ENCODE data around the gene PALLD.

PALLD gene

DNA sequence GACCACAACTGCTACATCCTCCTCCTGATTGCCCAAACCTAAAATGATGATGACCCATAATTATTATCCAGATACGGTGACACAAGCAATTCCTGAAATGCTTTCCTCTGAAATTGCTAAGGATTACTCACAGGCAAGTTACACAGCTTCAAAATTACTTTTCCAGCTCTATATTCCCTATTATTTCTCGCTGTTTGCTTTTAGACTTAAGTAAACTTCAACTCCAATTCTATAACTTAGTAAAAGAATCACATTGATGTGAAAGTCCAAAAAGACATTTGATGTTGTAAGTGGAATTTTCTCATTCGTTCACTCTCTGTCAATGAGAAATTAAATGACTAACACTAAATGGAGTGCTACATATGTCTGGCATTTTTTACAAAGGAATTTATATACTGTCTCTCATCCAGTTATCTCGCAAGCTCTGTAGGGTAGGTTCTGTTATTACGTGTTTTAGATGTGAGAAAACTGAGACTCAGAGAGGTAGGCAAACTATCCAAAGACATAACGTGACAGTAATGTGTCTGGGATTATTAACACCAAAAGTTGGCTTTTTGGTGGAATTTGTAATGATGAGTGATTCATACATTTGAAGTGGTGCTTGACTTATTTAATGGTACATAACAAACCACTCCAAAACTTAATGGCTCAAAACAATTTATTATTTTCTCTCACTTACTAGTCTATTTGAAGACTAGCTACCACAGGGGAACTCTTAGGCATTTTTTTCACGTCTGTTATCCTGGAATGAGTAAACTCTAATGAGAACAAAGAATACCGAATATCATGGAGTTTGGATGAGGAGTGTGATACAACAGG is 31.5 kb downstream of the PALLD start:
- no peak for DNase-seq

GRCh38 chr4:168529257-168529656 is 32.4 kb downstream of the PALLD start:
- no peak for DNase-seq

DNA sequence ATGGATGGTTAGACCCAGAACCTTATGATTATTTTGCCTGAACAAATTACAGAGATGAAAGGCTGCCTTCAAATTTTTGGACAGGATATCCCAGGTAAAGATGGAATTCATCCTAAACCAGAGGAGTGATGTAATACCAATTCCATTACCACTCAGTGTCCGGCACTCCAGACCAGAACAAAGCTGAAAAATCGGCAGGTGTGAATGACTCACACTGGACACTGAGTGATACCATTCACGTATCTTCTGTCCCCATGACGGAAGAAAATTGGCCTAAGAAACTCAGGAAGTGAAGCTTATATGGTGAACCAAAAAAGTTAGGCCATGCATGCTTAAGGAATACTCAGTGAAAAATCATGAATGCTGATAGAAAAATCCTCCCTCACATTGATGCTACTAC is 34.5 kb downstream of the PALLD start:
- no peak for DNase-seq

DNA sequence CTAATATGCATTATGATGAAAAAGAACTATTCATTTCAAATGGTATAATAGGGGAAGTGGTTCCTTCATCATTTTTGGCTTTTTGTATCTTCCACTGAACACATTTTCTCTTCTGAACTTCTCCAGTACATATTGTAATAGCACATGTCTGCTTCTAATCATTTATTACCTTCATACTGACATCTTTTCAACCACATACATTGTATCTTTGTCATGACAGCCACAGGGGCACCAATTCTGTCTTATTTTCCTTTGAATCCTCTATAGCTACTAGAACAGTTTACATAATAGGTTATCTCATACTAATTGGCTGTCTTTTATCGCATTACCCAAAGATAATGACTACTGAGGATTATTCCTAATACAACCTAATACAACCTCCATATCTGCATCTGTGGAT is 37.7 kb downstream of the PALLD start:
- DNase-seq: no peak

DNA sequence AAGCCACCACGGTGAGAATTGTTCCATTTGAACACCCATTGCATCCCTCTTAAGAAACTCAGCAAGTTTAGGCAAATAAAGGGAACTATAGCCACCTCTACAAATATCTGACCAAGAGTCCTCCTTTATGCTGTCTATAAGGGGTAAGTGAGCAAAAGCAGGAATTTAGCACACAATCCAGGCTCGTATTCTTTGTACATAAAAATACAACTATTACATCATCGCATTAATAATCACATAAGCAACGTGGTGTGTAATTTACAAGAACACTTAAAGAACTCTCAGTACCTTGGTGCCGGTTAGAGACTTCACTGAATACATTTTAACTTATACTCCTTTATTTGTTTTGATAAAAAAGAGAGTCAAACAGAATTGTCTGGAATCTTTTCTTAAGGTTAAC is 38.8 kb downstream of the PALLD start:
- no peak for DNase-seq

DNA sequence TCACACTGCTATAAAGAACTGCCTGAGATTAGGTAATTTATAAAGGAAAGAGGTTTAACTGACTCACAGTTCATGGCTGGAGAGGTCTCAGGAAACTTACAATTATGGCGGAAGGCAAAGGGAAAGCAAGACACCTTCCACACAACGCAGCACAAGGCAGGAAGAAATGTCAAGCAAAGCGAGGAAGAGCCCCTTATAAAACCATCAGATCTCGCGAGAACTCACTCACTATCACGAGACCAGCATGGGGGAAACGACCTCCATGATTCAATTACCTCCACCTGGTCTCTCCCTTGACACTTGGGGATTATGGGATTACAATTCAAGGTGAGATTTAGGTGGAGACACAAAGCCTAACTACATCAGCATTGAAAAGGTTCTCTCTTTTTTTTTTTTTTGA is 39.6 kb downstream of the PALLD start:
- no peak for DNase-seq

GRCh38 chr4:168537086-168537485 is 40.2 kb downstream of the PALLD start:
- no peak for DNase-seq

DNA sequence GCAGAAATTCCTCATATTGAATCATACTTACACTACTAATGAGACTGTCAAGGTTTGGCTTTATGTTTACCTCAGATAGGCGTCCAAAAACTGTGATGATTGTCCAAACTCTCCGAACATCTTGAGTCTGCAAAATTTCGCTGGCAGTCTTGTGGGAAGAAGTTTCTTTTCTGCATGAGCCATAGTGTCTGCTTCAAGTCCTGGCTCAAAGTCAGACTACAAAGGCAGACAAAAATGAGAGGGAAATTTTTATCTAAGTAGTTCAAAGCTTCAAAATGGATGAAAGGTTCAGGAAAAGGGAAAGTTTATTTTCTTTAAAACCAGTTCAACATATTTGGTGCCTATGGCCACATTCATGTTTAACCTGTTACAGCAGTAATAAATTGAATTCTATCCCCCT is 40.7 kb downstream of the PALLD start:
- no peak for DNase-seq

DNA sequence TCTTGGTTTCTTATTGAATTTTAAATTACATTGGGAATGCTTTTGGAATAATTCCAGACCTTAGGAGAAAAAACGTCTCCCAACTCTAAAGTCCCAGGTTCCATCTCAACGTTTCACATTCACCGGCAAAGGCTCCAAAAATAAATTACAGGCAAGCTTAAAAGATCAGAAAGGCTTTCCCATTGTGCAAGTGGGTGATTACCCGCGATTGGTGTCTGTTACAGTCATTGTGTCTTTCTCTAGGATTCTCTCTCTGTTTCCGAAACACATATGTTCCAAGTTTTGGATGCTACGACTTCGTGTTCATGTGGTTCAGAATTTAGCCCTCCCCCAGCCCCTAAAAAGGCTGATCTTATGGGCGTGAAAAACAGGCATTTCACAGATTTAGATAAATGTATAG is 41.8 kb downstream of the PALLD start:
- no peak for DNase-seq

- DNase-seq: no peak
Observed at GRCh38 chr4:168540086-168540485, 43.2 kb downstream of the PALLD start.

DNA sequence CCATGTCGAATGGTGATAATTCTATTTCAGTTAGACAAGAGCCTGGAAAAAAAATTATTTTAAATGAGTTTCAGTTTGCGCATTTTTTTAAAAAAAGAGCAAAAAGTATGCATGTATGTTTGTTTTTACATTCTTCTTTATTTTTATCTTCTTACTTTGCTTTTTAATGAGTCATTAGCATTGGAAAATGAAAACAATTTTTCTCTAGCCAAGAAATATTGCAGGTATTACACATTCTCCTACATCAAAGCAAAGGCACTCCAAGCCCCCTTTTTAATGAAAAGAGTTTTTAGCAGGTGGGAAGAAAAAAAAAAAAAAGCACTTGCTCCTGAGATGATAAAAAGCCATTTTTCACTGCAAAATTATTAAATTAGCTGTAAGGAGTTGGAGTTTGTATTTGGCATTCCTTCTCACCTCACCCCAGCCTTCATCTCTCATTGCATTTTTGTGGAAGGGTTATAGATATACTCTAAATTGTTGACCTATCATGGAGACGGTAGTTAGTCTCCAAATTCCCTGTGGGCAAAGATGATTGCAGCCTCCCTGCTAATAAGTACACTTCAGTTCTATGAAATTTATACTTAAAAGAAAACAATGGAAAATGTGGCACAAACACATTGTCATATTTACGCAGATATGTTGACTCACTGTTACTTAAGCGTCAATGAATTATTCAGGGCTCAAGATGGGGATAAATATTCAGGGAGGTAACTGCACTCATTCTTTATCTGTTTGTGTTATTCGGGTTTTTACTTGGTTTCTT is 43.8 kb downstream of the PALLD start:
- DNase-seq: no peak

- DNase-seq: no peak
Observed at GRCh38 chr4:168541266-168541953, 44.6 kb downstream of the PALLD start.

DNA sequence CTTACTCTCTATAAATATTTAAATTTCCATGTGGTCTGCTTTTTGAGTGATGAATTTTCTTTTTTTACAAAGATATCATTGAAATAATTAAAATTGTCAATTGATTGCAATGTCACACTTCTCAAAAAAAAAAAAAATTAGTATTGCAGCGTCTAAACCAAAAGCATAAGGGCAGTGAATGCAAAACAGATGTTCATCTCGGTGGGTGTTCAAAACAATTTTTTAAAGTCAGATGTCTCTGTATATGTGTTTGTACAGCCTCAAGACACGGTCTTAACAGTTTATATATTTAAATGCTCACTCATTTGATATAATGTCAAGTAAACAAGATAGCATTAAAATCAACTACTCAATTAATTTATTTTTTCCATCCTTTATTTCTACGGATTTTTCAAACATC is 52.3 kb downstream of the PALLD start:
- no peak for DNase-seq

GRCh38 chr4:168550064-168550766 is 53.4 kb downstream of the PALLD start:
- DNase-seq: no peak

DNA sequence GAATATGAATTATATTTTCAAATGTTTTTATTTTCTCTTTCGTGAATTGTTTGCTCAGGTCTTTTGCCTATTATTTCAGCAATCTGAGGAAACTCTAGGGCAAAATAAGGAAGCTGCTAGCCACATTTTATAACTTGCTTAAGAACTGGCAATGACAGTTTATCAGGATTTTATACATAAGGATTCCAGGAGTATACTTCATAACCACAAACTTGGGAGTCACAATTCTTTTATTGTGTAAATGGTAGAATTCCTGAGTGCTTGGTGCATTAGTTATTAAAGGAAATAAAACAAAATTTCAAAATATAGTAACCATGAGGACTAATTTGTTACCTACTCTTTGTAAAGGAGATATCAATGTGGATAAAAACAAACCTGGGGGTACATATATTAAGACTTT is 54.4 kb downstream of the PALLD start:
- no peak for DNase-seq

DNA sequence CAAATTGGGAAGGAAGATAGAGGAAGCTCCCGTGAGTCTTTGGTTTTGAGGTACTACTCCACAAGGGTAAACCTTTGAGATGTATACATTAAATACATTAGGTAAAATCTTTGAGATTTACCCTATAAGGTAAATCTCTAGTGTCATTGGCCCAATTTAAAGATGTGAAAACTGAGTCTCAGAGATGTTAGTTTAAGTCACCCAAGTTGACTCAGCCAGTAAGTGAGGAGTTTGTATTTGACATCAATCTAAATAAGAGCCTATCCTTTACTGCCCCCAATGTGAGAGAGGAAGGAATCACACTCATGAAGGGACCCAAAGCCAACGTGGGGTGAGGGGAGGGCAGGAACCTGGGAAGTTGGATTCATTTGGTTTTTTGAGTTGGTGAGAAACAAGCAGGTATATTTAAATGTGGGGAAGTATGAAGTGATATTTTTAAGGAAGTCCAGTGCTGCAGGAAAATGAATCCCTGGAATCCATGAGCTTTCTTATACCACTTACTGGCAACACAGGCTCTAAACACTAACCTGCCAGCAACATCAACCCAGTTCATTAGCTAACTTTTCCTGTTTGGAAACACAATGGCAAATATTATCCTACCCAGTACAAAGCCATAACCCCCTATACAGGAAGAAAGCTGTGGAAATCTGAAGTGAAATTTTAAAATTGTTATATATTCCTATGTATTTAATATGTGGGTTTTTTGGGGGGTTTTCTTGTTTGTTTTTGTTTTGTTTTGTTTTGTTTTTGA is 55.3 kb downstream of the PALLD start:
- peak; percentile 6 for DNase-seq

DNA sequence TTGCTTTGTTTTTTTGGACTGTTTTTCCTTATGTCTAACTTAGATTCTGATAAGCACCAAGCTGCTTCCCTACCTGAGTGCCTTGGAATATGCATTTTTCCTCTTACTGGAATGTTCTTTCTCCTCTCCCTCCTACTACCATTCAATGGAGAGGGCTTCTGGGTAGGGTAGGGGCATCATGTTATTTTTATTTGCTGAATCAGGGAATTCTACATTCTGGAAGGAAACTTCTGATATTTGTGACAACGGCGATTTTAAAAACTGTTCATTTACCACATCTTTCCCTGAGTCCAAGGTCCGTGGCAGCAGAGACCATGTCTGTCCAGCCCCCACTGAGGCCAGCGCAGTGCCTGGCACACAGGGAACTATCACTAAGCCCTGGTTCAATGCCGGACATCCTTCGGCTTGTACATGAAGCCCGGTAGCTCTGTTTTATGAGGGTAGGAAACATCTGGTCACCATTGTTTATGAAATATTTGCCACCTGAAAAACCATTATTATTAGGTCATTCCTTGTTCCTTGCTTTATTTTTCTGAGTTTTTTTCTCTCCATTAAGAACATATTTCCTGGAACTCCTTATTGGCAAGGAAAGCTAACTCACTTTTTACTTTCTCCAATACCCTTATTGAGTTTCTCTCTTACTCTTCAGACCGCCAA is 57.0 kb downstream of the PALLD start:
- no peak for DNase-seq

DNA sequence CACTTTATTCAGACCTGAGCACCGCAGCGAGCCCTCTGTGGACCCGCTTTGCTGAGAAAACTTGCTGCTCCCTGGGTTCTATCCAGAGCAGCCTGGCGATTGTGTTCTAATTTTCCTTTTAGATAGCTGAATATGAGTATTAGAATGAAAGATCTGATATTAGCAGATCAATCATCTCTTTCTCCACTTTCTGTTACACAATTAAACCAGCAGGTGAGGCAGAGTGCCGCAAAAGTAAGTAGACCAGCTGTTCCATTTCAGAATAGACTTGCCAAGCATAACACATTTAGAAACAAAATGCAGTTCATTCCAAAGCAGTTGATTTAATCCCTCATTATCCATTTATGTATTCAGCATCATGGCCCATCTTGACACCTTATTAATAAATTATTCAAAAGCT is 58.6 kb downstream of the PALLD start:
- DNase-seq: no peak

DNA sequence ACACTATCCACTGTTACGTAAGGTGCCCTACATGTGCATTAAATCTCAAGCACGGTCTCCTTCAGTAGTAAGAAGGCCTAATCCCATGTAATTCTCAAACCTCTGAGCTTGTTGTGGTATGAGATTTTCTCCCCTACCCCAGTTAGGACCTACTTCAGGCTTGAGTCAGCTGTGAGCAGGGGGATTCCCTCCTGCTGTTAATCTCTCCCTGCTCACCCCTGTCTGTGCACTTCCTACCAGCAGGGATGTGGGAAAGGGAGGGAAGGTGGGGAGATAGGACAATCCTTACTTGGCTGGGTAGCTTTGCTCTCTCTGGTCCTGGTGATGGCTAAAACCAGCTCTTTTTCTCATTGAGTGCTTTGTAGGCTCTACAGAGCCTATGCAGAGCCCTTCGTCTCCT is 60.8 kb downstream of the PALLD start:
- DNase-seq: no peak

DNA sequence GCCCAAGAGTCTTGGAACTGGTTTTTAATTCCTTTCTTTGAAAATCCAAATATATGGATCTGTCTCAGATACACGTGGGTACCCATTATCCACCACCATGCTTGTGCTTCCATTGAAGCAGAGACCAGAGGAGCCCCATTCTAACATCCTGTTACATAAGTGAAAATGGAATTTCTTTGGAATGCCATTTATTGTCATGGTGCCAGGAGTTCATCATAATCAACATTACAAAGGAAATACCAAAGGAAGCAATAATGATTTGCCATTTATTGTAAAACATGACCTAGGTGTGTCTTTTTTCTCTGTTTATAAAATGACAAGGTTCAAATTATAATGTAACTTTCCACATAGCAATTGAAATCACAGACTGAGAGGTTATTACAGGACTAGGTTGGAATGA is 61.7 kb downstream of the PALLD start:
- no peak for DNase-seq

All from central memory CD4-positive, alpha-beta T cell (primary cell).